Measurements from ENCODE around the gene ADAMTSL2.

ADAMTSL2 gene

GRCh38 chr9:133509179-133510083 lies 25.1 kb upstream of the ADAMTSL2 start:
- TF ChIP-seq ZNF8 (CRISPR knock-in tag; IDR thresholded peaks at IDR 0.05) (no peak), POU6F1 (CRISPR knock-in tag; IDR thresholded peaks at IDR 0.05; ENCODE audit: borderline replicate concordance, low read depth) (no peak), PPARA (CRISPR knock-in tag; IDR thresholded peaks at IDR 0.05; ENCODE audit: borderline replicate concordance) (no peak)
- TF ChIP-seq, protein P1, sequence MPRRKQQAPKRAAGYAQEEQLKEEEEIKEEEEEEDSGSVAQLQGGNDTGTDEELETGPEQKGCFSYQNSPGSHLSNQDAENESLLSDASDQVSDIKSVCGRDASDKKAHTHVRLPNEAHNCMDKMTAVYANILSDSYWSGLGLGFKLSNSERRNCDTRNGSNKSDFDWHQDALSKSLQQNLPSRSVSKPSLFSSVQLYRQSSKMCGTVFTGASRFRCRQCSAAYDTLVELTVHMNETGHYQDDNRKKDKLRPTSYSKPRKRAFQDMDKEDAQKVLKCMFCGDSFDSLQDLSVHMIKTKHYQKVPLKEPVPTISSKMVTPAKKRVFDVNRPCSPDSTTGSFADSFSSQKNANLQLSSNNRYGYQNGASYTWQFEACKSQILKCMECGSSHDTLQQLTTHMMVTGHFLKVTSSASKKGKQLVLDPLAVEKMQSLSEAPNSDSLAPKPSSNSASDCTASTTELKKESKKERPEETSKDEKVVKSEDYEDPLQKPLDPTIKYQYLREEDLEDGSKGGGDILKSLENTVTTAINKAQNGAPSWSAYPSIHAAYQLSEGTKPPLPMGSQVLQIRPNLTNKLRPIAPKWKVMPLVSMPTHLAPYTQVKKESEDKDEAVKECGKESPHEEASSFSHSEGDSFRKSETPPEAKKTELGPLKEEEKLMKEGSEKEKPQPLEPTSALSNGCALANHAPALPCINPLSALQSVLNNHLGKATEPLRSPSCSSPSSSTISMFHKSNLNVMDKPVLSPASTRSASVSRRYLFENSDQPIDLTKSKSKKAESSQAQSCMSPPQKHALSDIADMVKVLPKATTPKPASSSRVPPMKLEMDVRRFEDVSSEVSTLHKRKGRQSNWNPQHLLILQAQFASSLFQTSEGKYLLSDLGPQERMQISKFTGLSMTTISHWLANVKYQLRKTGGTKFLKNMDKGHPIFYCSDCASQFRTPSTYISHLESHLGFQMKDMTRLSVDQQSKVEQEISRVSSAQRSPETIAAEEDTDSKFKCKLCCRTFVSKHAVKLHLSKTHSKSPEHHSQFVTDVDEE (CRISPR knock-in tag; IDR thresholded peaks at IDR 0.05) = no peak
- no peak for ATAC-seq

DNA sequence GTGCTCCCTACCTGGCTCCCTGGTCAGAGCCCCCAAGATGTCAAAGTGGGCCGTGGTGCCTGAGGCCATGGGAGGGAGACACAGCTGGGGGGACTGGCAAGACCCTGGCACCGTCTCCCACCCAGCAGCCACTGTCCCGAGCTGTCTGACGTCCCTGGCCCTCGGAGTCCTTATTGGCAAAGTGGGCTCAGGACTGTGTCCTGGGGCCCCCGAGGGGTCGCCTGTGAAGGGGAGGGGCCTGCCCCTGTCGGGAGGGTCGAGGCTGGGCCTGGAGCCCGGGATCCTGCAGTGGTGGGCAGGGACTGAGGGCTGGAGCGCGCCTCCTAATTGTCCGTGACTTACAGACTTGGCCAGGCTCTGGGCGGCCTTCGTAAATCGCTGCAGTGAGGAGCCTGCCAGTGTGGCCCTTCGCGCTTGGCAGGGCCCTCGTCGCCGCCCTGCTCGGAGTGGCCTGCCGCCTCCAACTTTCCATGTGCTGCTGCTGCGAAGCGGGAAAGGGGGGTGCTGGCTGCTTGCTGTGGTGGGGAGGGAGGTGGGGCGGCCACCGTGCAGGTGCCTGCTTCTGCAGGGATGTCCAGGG lies 23.5 kb upstream of the ADAMTSL2 start:
- TF ChIP-seq CSRNP3 (CRISPR knock-in tag; IDR thresholded peaks at IDR 0.05) (no peak), RARB (CRISPR knock-in tag; IDR thresholded peaks at IDR 0.05) (no peak), BACH2 (CRISPR knock-in tag; IDR thresholded peaks at IDR 0.05; ENCODE audit: borderline replicate concordance) (no peak), ZNF8 (CRISPR knock-in tag; IDR thresholded peaks at IDR 0.05) (no peak), TCF4 (CRISPR knock-in tag; IDR thresholded peaks at IDR 0.05; ENCODE audit: borderline replicate concordance) (no peak)
- TF ChIP-seq, protein P1 (CRISPR knock-in tag; IDR thresholded peaks at IDR 0.05) = no peak
- no peak for ATAC-seq

- no peak for ATAC-seq
- TF ChIP-seq ARNTL (CRISPR knock-in tag; IDR thresholded peaks at IDR 0.05; ENCODE audit: borderline replicate concordance, low read depth) (no peak), ISL1 (CRISPR knock-in tag; IDR thresholded peaks at IDR 0.05) (no peak), TCF4 (CRISPR knock-in tag; IDR thresholded peaks at IDR 0.05; ENCODE audit: borderline replicate concordance) (no peak), ZNF565 (CRISPR knock-in tag; conservative IDR thresholded peaks at IDR 0.05; ENCODE audit: low read depth) (no peak), SNAI2 (CRISPR knock-in tag; IDR thresholded peaks at IDR 0.05) (no peak), POU6F1 (CRISPR knock-in tag; IDR thresholded peaks at IDR 0.05; ENCODE audit: borderline replicate concordance, low read depth) (no peak), PPARA (CRISPR knock-in tag; IDR thresholded peaks at IDR 0.05; ENCODE audit: borderline replicate concordance) (no peak), ZC3H10 (CRISPR knock-in tag; IDR thresholded peaks at IDR 0.05) (no peak)
Measured at GRCh38 chr9:133511607-133512006, 22.9 kb upstream of the ADAMTSL2 start.
